Astrocyte (in vitro differentiated cells and primary cell): ENCODE results near the gene TTC23. TPM values are rescaled to one million over a fixed set of nuclear protein-coding genes. Genes with fewer than 3 reads are reported as not detected.

Experiments
- DNase-seq: peaks from one replicate; pipeline ENCODE4 v3.0.0-alpha.2; 2010; ENCODE audit warnings: low read depth
- FAIRE-seq: peaks from 2 replicates; lab custom pipeline; 2011; peaks lifted over from hg19 to GRCh38; lab: Jason Lieb, UNC
- H2AFZ ChIP-seq: 2 replicates; pipeline ENCODE4 v1.6.0; 2012; ENCODE audit warnings: low read depth, low read length, inconsistent platforms
- H3K27ac ChIP-seq: 2 replicates; pipeline ENCODE4 v1.5.1; 2011; ENCODE audit warnings: low read depth, low read length, inconsistent platforms
- H3K27me3 ChIP-seq: 2 replicates; pipeline ENCODE4 v1.6.0; 2011; ENCODE audit warnings: low read length, inconsistent platforms; ENCODE audit not compliant: insufficient read depth
- H3K36me3 ChIP-seq: 2 replicates; pipeline ENCODE4 v1.5.1; 2011; ENCODE audit warnings: low read length, inconsistent platforms; ENCODE audit not compliant: insufficient read depth
- H3K4me1 ChIP-seq: 2 replicates; pipeline ENCODE4 v1.5.1; 2011; ENCODE audit warnings: low read length, inconsistent platforms; ENCODE audit not compliant: insufficient read depth
- H3K4me2 ChIP-seq: 2 replicates; pipeline ENCODE4 v1.6.0; 2012; ENCODE audit warnings: low read length, inconsistent platforms
- H3K4me3 ChIP-seq: 2 replicates; pipeline ENCODE4 v1.5.1; 2011; ENCODE audit warnings: low read depth, mild to moderate bottlenecking, low read length, inconsistent platforms; ENCODE audit not compliant: insufficient read depth
- H3K79me2 ChIP-seq: 2 replicates; pipeline ENCODE4 v1.6.0; 2012; ENCODE audit warnings: mild to moderate bottlenecking, low read length, inconsistent platforms; ENCODE audit not compliant: insufficient read depth
- H3K9ac ChIP-seq: 2 replicates; pipeline ENCODE4 v1.6.0; 2012; ENCODE audit warnings: mild to moderate bottlenecking, low read length, inconsistent platforms
- H3K9me3 ChIP-seq: 2 replicates; pipeline ENCODE4 v1.5.1; 2012; ENCODE audit warnings: low read depth, mild to moderate bottlenecking, low read length, inconsistent platforms; ENCODE audit not compliant: insufficient read depth
- H4K20me1 ChIP-seq: 2 replicates; pipeline ENCODE4 v1.6.0; 2012; ENCODE audit warnings: low read length, inconsistent platforms; ENCODE audit not compliant: insufficient read depth
- H3K27ac Mint-ChIP-seq: one replicate; pipeline ENCODE4 v1.8.0; 2021; ENCODE audit warnings: mild to moderate bottlenecking, mixed read lengths; ENCODE audit not compliant: unreplicated experiment
- H3K27me3 Mint-ChIP-seq: one replicate; pipeline ENCODE4 v1.8.0; 2021; ENCODE audit warnings: low read depth, mixed read lengths; ENCODE audit not compliant: unreplicated experiment
- H3K36me3 Mint-ChIP-seq: one replicate; pipeline ENCODE4 v1.8.0; 2021; ENCODE audit warnings: low read depth, mixed read lengths; ENCODE audit not compliant: unreplicated experiment
- H3K4me1 Mint-ChIP-seq: one replicate; pipeline ENCODE4 v1.8.0; 2021; ENCODE audit warnings: low read depth, mixed read lengths; ENCODE audit not compliant: unreplicated experiment
- H3K4me3 Mint-ChIP-seq: one replicate; pipeline ENCODE4 v1.8.0; 2021; ENCODE audit warnings: mild to moderate bottlenecking, moderate library complexity, mixed read lengths; ENCODE audit not compliant: unreplicated experiment
- H3K9me3 Mint-ChIP-seq: one replicate; pipeline ENCODE4 v1.8.0; 2021; ENCODE audit warnings: mild to moderate bottlenecking, mixed read lengths; ENCODE audit not compliant: unreplicated experiment
- CTCF ChIP-seq: IDR thresholded peaks from 2 replicates; pipeline ENCODE4 v1.5.1; 2011; ENCODE audit warnings: low read depth, mild to moderate bottlenecking, inconsistent platforms, low read length, moderate library complexity; ENCODE audit not compliant: insufficient read depth
- EZH2 ChIP-seq: IDR thresholded peaks from 2 replicates; pipeline ENCODE4 v1.6.1; 2012; ENCODE audit warnings: mild to moderate bottlenecking, low read length, inconsistent platforms; ENCODE audit not compliant: insufficient read depth
- total RNA-seq: library from RNA; stranded (reverse); gene quantifications from 2 replicates; pipeline ENCODE4 v1.2.1, GENCODE V29; 2021

The TTC23 gene
- total RNA-seq, 1 donor from 2014 or later = 20.2 TPM

- Histone ChIP-seq H3K4me3 (no peak overlapping the region), H3K36me3 (no peaks in the 10 kb centered on the region), H2AFZ (no peak overlapping the region), H3K9me3 (no peaks in the 10 kb centered on the region), H3K27me3 (no peaks in the 10 kb centered on the region), H3K4me2 (no peak overlapping the region), H4K20me1 (no peaks in the 10 kb centered on the region), H3K27ac (no peak overlapping the region), H3K79me2 (no peaks in the 10 kb centered on the region), H3K4me1 (peaks cover 38% of the 10 kb centered on the region), H3K9ac (no peak overlapping the region)
- TF ChIP-seq EZH2 = no peak
- TF ChIP-seq CTCF = no peak
- no peaks in the 10 kb centered on the region for H3K9me3 Mint-ChIP-seq
- FAIRE-seq (no peak), DNase-seq (no peak)
- H3K4me3 Mint-ChIP-seq = no peak overlapping the region
- H3K27me3 Mint-ChIP-seq = no peaks in the 10 kb centered on the region
- H3K36me3 Mint-ChIP-seq = peaks cover 45% of the 10 kb centered on the region
- H3K27ac Mint-ChIP-seq = no peak overlapping the region
- peaks cover 40% of the 10 kb centered on the region for H3K4me1 Mint-ChIP-seq
These were observed 121.0 kb downstream of the TTC23 start for GRCh38 chr15:99128411-99128810.

GRCh38 chr15:99127773-99128172 is 121.6 kb downstream of the TTC23 start:
- H3K4me1 Mint-ChIP-seq = peaks cover 46% of the 10 kb centered on the region
- Histone ChIP-seq H3K4me3 (no peak overlapping the region), H3K36me3 (no peaks in the 10 kb centered on the region), H2AFZ (no peak overlapping the region), H3K9me3 (no peaks in the 10 kb centered on the region), H4K20me1 (no peaks in the 10 kb centered on the region), H3K4me2 (no peak overlapping the region), H3K27ac (no peak overlapping the region), H3K9ac (no peak overlapping the region), H3K79me2 (no peaks in the 10 kb centered on the region), H3K4me1 (peaks cover 45% of the 10 kb centered on the region), H3K27me3 (no peaks in the 10 kb centered on the region)
- H3K27ac Mint-ChIP-seq = no peak overlapping the region
- no peak for TF ChIP-seq EZH2
- TF ChIP-seq CTCF = no peak
- peaks cover 43% of the 10 kb centered on the region for H3K36me3 Mint-ChIP-seq
- no peak for FAIRE-seq
- H3K9me3 Mint-ChIP-seq = peaks cover 2% of the 10 kb centered on the region
- H3K27me3 Mint-ChIP-seq = no peaks in the 10 kb centered on the region
- H3K4me3 Mint-ChIP-seq = no peak overlapping the region
- DNase-seq = no peak

- Histone ChIP-seq H3K27me3 (no peaks in the 10 kb centered on the region), H3K79me2 (no peaks in the 10 kb centered on the region), H3K9me3 (no peaks in the 10 kb centered on the region), H4K20me1 (no peaks in the 10 kb centered on the region), H2AFZ (no peak overlapping the region), H3K9ac (no peak overlapping the region), H3K4me1 (peaks cover 45% of the 10 kb centered on the region), H3K4me3 (no peak overlapping the region), H3K4me2 (no peak overlapping the region), H3K27ac (no peak overlapping the region), H3K36me3 (no peaks in the 10 kb centered on the region)
- Mint-ChIP-seq H3K36me3 (peaks cover 35% of the 10 kb centered on the region), H3K27ac (no peak overlapping the region), H3K27me3 (no peaks in the 10 kb centered on the region), H3K9me3 (peaks cover 2% of the 10 kb centered on the region), H3K4me1 (peaks cover 50% of the 10 kb centered on the region), H3K4me3 (no peak overlapping the region)
- TF ChIP-seq EZH2 = no peak
- no peak for TF ChIP-seq CTCF
- FAIRE-seq (no peak), DNase-seq (no peak)
These were observed 122.5 kb downstream of the TTC23 start for GRCh38 chr15:99126930-99127329.
